HG03469 (cell line): Measurements from ENCODE around the gene TSNAXIP1.

Source experiments
- ATAC-seq: cut with Tn5 transposase; IDR thresholded peaks from one replicate; pipeline ENCODE4 v1.9.1; 2021; ENCODE audit warnings: mild to moderate bottlenecking, moderate library complexity, moderate number of reproducible peaks; ENCODE audit not compliant: unreplicated experiment

TSNAXIP1 gene, protein sequence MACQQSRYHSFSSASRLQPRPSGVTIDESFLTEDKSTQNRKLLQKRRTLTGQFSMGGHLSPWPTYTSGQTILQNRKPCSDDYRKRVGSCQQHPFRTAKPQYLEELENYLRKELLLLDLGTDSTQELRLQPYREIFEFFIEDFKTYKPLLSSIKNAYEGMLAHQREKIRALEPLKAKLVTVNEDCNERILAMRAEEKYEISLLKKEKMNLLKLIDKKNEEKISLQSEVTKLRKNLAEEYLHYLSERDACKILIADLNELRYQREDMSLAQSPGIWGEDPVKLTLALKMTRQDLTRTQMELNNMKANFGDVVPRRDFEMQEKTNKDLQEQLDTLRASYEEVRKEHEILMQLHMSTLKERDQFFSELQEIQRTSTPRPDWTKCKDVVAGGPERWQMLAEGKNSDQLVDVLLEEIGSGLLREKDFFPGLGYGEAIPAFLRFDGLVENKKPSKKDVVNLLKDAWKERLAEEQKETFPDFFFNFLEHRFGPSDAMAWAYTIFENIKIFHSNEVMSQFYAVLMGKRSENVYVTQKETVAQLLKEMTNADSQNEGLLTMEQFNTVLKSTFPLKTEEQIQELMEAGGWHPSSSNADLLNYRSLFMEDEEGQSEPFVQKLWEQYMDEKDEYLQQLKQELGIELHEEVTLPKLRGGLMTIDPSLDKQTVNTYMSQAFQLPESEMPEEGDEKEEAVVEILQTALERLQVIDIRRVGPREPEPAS

GRCh38 chr16:67806428-67807147, at the start of gene TSNAXIP1, which contains the start of gene RANBP10:
TSS of gene TSNAXIP1 (plus strand) at chr16:67806889. CDS start at chr16:67807150, 261 bp downstream.
TSS of gene RANBP10 (minus strand) at chr16:67806560. CDS start at chr16:67806536, 24 bp downstream.
- ATAC-seq = peak; percentile 85

GRCh38 chr16:67758006-67758405, 48.7 kb upstream of the TSNAXIP1 start:
- no peak for ATAC-seq

DNA sequence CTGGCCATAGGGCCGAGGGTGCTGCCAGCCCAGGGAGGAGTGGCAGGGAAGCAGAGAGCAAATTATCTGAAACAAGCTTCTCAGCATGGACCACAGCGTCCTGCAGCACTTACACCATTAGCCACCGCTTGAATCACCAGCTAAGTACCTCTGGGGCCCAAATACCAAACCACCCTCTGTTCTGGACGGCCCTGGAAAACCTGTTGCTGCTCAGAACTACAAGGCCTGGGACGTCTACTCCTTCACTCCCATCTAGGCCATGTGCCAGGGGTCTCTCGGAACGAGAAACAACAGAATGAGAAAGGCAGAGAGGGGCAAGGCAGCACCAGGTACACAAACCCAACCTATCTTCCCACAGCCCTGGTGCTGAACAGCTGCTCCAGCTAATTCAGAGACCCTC, 47.7 kb upstream of the TSNAXIP1 start:
- ATAC-seq = no peak

- ATAC-seq = no peak
Measured at GRCh38 chr16:67760206-67760955, 46.3 kb upstream of the TSNAXIP1 start.

GRCh38 chr16:67760956-67761230, 45.8 kb upstream of the TSNAXIP1 start:
- ATAC-seq = no peak

DNA sequence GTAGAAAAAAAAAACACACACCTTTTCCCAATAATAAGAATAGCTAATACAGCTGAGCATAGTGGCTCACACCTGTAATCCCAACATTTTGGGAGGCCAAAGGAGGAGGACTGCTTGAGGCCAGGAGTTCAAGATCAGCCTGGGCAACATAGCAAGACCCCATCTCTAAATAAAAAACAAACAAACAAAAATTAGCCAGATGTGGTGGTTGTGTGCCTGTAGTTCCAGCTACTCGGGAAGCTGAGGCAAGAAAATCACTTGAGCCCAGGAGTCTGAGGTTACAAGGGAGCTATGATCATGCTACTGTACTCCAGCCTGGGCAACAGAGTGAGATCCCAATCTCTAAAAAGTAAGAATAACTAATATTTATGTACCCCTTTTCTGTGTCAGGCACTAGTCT, 44.8 kb upstream of the TSNAXIP1 start:
- ATAC-seq = no peak

GRCh38 chr16:67762385-67762784, 44.3 kb upstream of the TSNAXIP1 start:
- ATAC-seq = no peak

DNA sequence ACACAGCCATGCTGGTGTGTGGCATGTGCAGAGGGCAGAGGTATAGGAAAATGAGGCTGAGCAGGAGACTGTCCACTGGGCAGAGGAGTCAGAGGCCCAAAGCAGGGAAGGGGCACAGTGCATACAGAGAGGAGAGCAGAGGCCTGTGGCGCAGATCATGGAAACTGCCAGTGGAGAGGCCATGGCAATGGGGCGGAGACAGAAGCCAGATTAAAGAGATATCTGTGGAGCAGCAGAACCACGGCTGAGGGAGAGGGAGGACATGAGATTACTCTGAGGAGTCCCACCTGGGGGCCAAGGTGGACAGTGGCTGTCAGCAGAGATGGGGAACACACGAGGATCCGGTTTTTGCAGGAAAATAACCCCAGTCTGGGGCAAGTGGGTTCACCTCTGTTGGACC, 43.6 kb upstream of the TSNAXIP1 start:
- no peak for ATAC-seq

GRCh38 chr16:67764158-67764667, 42.5 kb upstream of the TSNAXIP1 start:
- no peak for ATAC-seq

DNA sequence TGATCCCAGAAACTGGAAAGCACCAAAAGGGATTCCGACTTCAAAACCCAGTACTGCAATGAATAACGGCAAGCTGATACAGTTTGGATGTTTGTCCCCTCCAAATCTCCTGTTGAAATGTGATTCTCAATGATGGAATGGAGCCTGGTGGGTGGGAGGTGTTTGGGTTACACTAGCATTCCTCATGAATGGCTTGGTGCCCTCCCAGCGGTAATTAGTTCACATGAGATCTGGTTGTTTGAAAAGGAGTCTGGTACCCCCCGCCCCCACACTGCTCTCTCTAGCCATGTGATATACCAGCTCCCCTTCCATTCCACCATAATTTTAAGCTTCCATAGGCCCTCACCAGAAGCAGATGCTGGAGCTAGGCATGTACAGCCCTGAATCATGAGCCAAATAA, 40.4 kb upstream of the TSNAXIP1 start:
- no peak for ATAC-seq

DNA sequence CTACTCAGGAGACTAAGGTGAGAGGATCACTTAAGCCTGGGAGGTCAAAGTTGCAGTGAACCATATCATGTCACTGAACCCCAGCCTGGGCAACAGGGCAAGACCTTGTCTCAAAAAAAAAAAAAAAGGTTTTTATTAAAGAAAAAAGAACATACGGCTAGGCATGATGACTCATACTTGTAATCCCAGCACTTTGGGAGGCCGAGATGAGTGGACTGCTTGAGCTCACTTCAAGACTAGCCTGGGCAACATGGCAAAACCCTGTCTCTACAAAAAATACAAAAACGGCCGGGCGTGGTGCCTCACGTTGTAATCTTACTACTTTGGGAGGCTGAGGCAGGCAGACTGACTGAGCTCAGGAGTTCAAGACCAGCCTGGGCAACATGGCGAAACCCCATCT, 38.7 kb upstream of the TSNAXIP1 start:
- no peak for ATAC-seq

- ATAC-seq = no peak
Measured at GRCh38 chr16:67770346-67770991, 36.2 kb upstream of the TSNAXIP1 start.

- ATAC-seq = no peak
Measured at GRCh38 chr16:67773099-67773498, 33.6 kb upstream of the TSNAXIP1 start.

GRCh38 chr16:67773569-67774456, 32.9 kb upstream of the TSNAXIP1 start:
- no peak for ATAC-seq

DNA sequence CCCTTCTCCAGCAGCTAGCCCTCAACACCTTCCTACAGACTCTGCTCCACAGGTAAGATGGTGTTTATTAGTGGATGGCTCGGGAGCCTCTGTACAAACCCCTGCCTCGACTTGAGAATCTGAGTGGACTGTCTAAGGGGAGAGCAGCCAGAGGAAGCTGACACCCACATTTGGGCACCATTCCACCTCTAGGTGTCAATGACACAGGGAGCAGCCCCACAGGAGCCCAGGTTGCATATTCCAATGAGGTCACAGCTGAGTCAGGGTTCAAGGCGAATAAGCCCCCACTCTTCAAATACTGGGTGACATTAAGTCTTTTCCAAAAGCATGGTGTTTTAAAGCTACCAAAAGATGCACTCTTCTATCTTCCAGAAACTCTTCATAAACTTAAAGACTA, 32.2 kb upstream of the TSNAXIP1 start:
- ATAC-seq = no peak

- ATAC-seq = no peak
Measured at GRCh38 chr16:67775273-67775672, 31.4 kb upstream of the TSNAXIP1 start.

DNA sequence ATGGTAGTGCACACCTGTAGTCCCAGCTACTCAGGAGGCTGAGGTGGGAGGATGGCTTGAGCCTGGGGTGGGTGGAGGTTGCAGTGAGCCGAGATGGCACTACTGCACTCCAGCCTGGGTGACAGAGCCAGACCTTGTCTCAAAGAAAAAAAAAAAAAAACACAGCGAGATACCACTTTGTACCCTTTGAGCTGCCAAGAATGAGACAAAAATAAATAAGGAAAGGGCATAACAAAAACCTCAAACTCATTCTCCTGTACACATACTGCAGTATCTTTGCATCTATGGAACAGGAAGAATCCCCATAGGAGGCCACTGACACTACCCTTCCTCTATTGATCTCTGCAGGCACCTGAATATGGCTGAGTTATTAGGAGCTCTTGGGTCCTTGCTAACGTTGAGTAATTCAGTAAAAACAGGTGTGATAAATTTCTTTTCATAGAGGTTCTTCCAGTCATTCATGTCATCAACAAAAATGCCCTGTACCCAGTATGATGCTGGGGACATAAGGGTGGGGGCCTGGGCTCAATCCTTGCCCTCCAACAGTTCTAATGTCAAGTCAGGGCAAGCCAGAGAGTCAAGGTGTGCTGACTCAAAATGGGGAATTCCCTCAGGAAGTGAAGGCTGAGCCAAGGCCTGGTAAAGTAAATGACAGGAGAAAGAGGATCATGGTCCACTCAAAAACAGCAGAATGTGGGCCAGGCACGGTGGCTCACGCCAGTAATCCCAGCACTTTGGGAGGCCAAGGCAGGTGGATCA, 27.3 kb upstream of the TSNAXIP1 start:
- no peak for ATAC-seq

DNA sequence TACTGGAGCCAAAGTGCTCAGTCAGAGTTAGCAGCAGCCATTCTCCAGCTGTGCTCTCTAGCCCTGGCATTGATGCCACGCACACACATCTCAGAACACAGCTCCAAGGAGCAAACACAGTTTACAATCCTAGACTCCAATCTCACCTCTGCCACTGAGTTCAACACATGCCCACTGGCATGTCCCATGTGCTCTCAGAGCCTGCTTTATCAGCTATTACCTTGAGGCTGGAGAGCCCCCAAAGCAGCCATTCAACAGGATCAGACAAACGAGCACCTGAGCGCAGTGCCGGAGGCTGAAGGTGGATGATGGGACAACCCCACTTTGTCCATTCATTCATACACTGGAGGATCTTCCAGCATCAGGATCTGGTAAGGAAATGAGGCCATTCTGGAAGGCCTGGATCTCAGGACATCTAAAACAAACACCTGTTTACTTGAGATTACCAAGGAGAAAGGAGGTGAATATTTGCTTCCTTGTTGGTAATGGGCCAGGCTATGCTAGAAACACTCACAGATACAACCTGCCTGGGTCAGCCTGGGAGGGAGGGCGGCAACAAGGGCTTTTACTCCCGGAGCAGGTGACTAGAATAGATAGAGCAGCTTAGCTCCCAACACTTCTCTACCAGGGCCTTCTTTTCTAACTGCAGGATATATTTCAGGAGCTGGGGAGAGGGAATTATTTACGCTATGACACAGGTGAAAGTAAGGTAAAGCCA, 25.7 kb upstream of the TSNAXIP1 start:
- no peak for ATAC-seq
